AG09319 (cell line): ENCODE measurements around the gene RFX3.

ENCODE experiments used
- DNase-seq: peaks from one replicate; pipeline ENCODE4 v3.0.0-alpha.2; 2010; ENCODE audit warnings: low read depth; ENCODE audit errors: extremely low read depth
- CTCF ChIP-seq: IDR thresholded peaks from 2 replicates; pipeline ENCODE4 v1.5.1; 2011; ENCODE audit warnings: low read depth, mild to moderate bottlenecking, inconsistent platforms, low read length, moderate library complexity

The RFX3 gene

GRCh38 chr9:3238236-3238635 is 287.6 kb downstream of the RFX3 start:
- TF ChIP-seq CTCF = no peak
- no peak for DNase-seq

GRCh38 chr9:3237121-3237520 is 288.7 kb downstream of the RFX3 start:
- DNase-seq = no peak
- no peak for TF ChIP-seq CTCF

- DNase-seq = no peak
- TF ChIP-seq CTCF = no peak
These were observed 290.3 kb downstream of the RFX3 start for GRCh38 chr9:3235497-3235896.

GRCh38 chr9:3224931-3225330 is 300.9 kb downstream of the RFX3 start:
- no peak for TF ChIP-seq CTCF
- DNase-seq = no peak

GRCh38 chr9:3215658-3216057 is 310.1 kb downstream of the RFX3 start:
- DNase-seq = no peak
- no peak for TF ChIP-seq CTCF

- no peak for DNase-seq
These were observed 311.1 kb downstream of the RFX3 start for GRCh38 chr9:3214741-3215140.

GRCh38 chr9:3205421-3206095 is 320.2 kb downstream of the RFX3 start:
- DNase-seq = no peak
- no peak for TF ChIP-seq CTCF

More at GRCh38 chr9:3214741-3215140, 311.1 kb downstream of the RFX3 start:
- no peak for TF ChIP-seq CTCF
